Pancreas (tissue), 10 donors: ENCODE data around the gene SPECC1. TPM values are rescaled to one million over a fixed set of nuclear protein-coding genes. Genes with fewer than 3 reads are reported as not detected.

Experiments
- ATAC-seq, 4 donors: fragments of 200-7000 bp; cut with Tn5 transposase; one replicate each; pipeline versions ENCODE4 v1.8.0 to v1.9.1; 2020; ENCODE audit warnings: mild to moderate bottlenecking in 4 of 4, moderate library complexity in 4 of 4
- DNase-seq, 6 donors: peaks; one replicate each; pipeline ENCODE4 v3.0.0-alpha.2; 2020
- FAIRE-seq: peaks from 2 replicates; lab custom pipeline; 2012; peaks lifted over from hg19 to GRCh38; lab: Jason Lieb, UNC
- H3K27ac ChIP-seq, 4 donors: fragments of 200-600 bp; sonication (generic); 1 replicate in 3 of 4; 2 replicates in 1 of 4; pipeline versions ENCODE4 v1.5.0 to v1.8.0; 2020
- H3K27me3 ChIP-seq, 4 donors: fragments of 200-600 bp; one replicate each; pipeline ENCODE4 v1.8.0; 2021
- H3K36me3 ChIP-seq, 3 donors: fragments of 200-600 bp; sonication (generic) in 1 of 3; one replicate each; pipeline versions ENCODE4 v1.5.0 to v1.8.0; 2020 to 2021
- H3K4me1 ChIP-seq, 3 donors: fragments of 200-600 bp; one replicate each; pipeline ENCODE4 v1.8.0; 2021
- H3K4me3 ChIP-seq, 4 donors: fragments of 200-600 bp; sonication (generic) in 2 of 4; one replicate each; pipeline versions ENCODE4 v1.5.0 to v1.8.0; 2020 to 2021
- H3K9me3 ChIP-seq, 4 donors: fragments of 200-600 bp; one replicate each; pipeline ENCODE4 v1.8.0; 2021
- CTCF ChIP-seq, 4 donors: fragments of 200-600 bp; sonication (generic) in 3 of 4; IDR thresholded peaks; one replicate each; pipeline versions ENCODE4 v1.5.0 to v1.8.0; 2021; ENCODE audit warnings: antibody characterized with exemption in 4 of 4
- WGBS, 2 donors: extraction: QIAGEN DNeasy Blood & Tissue Kit; methylation state at CpG; one replicate each; pipeline ENCODE4 v1.1.7; 2013; 5-methylcytosine and 5-hydroxymethylcytosine counted together
- intact Hi-C, 3 donors: fragments of 100-400 bp; cut with DNase I; formaldehyde crosslinking; loops; one replicate each; pipeline versions ENCODE4 v1.11.1 to v1.14.2; 2022
- polyA plus RNA-seq, 2 donors: library from polyadenylated mRNA; stranded (reverse); fragments of 200-250 nt; gene quantifications; one replicate each; pipeline ENCODE4 v1.2.3, GENCODE V29; 2013
- total RNA-seq, 6 donors: library from RNA; stranded (reverse); fragmentation: NEBNext Ultra II Directional in 4 of 6; extraction: Animal tissue kit (Norgen Biotek cat#: 25700) in 4 of 6; gene quantifications; one replicate each; pipeline versions ENCODE4 v1.2.1 to v1.2.4, GENCODE V29; 2021 to 2023
- donor health status: healthy with polysubstance abuse.
- donor health status: DM: no; HTN: no; CAD: no; lungs with moderate emphysema.
- donor health status: DM: no; HTN: no; CAD: no.
- donor health status: control.
- donor health status: control.
- donor health status: Bipolar disorder and iron deficiency.
- donor health status: DM: yes; HTN: yes; CAD: no.
- donor health status: DM: no; HTN: no; CAD: no.
- donor health status: DM: no; HTN: no; CAD: no.
- donor health status: DM: yes; HTN: yes; CAD: no.

SPECC1 gene
- total and polyA plus RNA-seq, 8 donors, result 5.6 to 22.2 (median 8.1) TPM

GRCh38 chr17:20173091-20173490, 163.9 kb downstream of the SPECC1 start:
- TF ChIP-seq CTCF (IDR thresholded peaks at IDR 0.05), result no peak
- Histone ChIP-seq H3K4me1 (no peaks in the 10 kb centered on the region), H3K4me3 (no peak overlapping the region), H3K9me3 (no peaks in the 10 kb centered on the region), H3K27ac (no peak overlapping the region), H3K27me3 (no peaks in the 10 kb centered on the region), H3K36me3 (no peaks in the 10 kb centered on the region)
- FAIRE-seq (no peak), DNase-seq (no peak), ATAC-seq (no peak)
- intact Hi-C loops, result no loop called here
- 53 to 56% methylated on average over 1 of the region's 1 CpG for WGBS, 2 donors

GRCh38 chr17:20174588-20175265, 165.6 kb downstream of the SPECC1 start:
- Histone ChIP-seq H3K9me3 (no peaks in the 10 kb centered on the region), H3K27me3 (no peaks in the 10 kb centered on the region), H3K4me1 (no peaks in the 10 kb centered on the region), H3K4me3 (no peak overlapping the region), H3K36me3 (no peaks in the 10 kb centered on the region), H3K27ac (no peak overlapping the region)
- ATAC-seq (no peak), FAIRE-seq (no peak), DNase-seq (no peak)
- no peak for TF ChIP-seq CTCF (IDR thresholded peaks at IDR 0.05)
- intact Hi-C loops, result no loop called here
- 92 to 93% methylated on average over 12 of the region's 12 CpGs for WGBS, 2 donors

- H3K27me3 ChIP-seq, result no peaks in the 10 kb centered on the region
- intact Hi-C loops, result no loop called here
- no peak for TF ChIP-seq CTCF (IDR thresholded peaks at IDR 0.05)
- no peaks in the 10 kb centered on the region for H3K4me1 ChIP-seq
- ATAC-seq (no peak), DNase-seq (no peak), FAIRE-seq (no peak)
- WGBS, 2 donors, result 91 to 98% methylated on average over 3 of the region's 3 CpGs
- no peak overlapping the region for H3K27ac ChIP-seq
- no peak overlapping the region for H3K4me3 ChIP-seq
- H3K36me3 ChIP-seq, result no peaks in the 10 kb centered on the region
- no peaks in the 10 kb centered on the region for H3K9me3 ChIP-seq
These were observed 169.9 kb downstream of the SPECC1 start for GRCh38 chr17:20179041-20179440.

GRCh38 chr17:20180661-20181060, 171.5 kb downstream of the SPECC1 start:
- no peak overlapping the region for H3K4me3 ChIP-seq
- intact Hi-C loops, result no loop called here
- no peak for DNase-seq

More at GRCh38 chr17:20180661-20181060, 171.5 kb downstream of the SPECC1 start:
- Histone ChIP-seq H3K9me3 (no peaks in the 10 kb centered on the region), H3K36me3 (no peaks in the 10 kb centered on the region), H3K4me1 (no peaks in the 10 kb centered on the region), H3K27ac (no peak overlapping the region), H3K27me3 (no peaks in the 10 kb centered on the region)
- ATAC-seq (no peak), FAIRE-seq (no peak)
- 93 to 100% methylated on average over 1 of the region's 1 CpG for WGBS, 2 donors
- no peak for TF ChIP-seq CTCF (IDR thresholded peaks at IDR 0.05)
